Mesodermal cell (in vitro differentiated cells): Measurements from ENCODE around the gene HSF5.
"Not testable (repeated sequence)": the region's sequence is repeated elsewhere in the genome, so short reads cannot be mapped to it uniquely, and the experiment has no call there.

Source experiments
- H3K27ac ChIP-seq: 2 replicates; pipeline ENCODE4 v1.7.0; 2013; ENCODE audit warnings: mild to moderate bottlenecking, low read depth, low read length, moderate library complexity; ENCODE audit not compliant: severe bottlenecking
- H3K36me3 ChIP-seq: 2 replicates; pipeline ENCODE4 v1.7.1; 2013; ENCODE audit warnings: mild to moderate bottlenecking, low read length, moderate library complexity; ENCODE audit not compliant: control insufficient read depth, insufficient read depth
- H3K4me1 ChIP-seq: one replicate; pipeline ENCODE4 v1.7.1; 2013; ENCODE audit warnings: mild to moderate bottlenecking, low read length; ENCODE audit not compliant: insufficient read depth, control insufficient read depth, poor library complexity, severe bottlenecking
- H3K4me3 ChIP-seq: 2 replicates; pipeline ENCODE4 v1.7.0; 2013; ENCODE audit warnings: low read length, control low read depth, mild to moderate bottlenecking; ENCODE audit not compliant: insufficient read depth, poor library complexity, severe bottlenecking; ENCODE audit errors: extremely low read depth
- H3K9me3 ChIP-seq: 2 replicates; pipeline ENCODE4 v1.7.1; 2013; ENCODE audit warnings: mild to moderate bottlenecking, low read length, moderate library complexity; ENCODE audit not compliant: control insufficient read depth
- WGBS, 2 experiments: methylation state at CpG; one replicate each; pipeline ENCODE4 v1.1.5; 2013; ENCODE audit warnings: missing lambda C conversion rate in 2 of 2; ENCODE audit not compliant: insufficient coverage in 2 of 2; 5-methylcytosine and 5-hydroxymethylcytosine counted together

HSF5 gene

DNA sequence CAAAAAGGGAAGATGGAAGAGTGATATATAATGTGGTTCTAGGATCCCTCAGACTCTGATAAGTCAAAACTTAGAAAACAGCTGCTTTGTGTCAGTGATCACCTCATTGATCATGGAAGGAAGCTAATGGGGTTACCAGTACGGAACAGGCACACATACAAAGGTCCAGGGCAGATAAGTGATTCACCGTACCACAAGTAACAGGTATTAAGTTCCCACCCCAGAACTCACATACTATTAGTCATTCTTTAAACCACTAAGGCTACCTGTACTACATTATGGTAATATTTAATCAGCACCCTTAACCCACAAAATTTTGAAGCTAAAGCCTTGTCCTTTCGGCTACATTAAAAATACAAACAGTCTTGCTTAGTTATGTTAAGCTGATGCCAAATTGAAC, 88.2 kb downstream of the HSF5 start:
- H3K36me3 ChIP-seq = no peaks in the 10 kb centered on the region
- H3K9me3 ChIP-seq = no peaks in the 10 kb centered on the region
- H3K4me3 ChIP-seq = no peak overlapping the region
- 100% methylated on average over 1 to 2 of the region's 3 CpGs for WGBS, 2 experiments
- H3K27ac ChIP-seq = no peak overlapping the region
- H3K4me1 ChIP-seq = peaks cover 23% of the 10 kb centered on the region

DNA sequence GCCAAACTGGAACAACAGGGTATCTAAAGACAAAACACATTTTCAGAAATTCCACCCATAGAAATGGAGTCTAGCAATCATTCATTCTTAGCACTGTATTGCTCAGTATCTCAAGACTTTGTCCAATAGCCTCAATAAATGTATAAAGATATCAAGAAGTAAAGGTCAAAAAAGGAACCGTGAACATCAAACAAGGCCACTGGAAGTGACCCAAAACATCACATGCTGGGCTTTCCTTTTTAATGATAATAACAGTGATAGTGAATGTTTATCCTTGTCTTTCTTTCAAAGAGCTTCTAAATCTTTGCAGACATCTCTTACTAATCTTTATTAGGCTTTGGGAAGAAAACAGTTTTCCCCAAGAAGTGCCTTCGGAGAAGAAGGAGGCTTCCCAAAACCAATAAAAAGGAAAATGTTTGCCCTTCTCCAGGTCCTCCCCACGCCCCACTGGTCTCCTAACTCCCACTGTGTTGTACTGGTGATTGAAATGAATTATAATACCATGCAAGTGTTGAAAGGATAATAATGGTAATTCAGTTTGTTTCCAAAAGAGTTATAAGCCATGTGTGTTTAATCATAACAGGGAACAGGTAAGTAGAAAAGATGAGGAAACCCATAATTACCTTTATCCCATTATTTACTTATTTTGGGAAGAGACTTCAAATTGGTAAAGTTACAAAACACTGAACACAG, 89.5 kb downstream of the HSF5 start:
- no peak overlapping the region for H3K4me3 ChIP-seq
- H3K36me3 ChIP-seq = no peaks in the 10 kb centered on the region
- H3K9me3 ChIP-seq = no peaks in the 10 kb centered on the region
- peaks cover 21% of the 10 kb centered on the region for H3K4me1 ChIP-seq
- 17% methylated on average over 1 of the region's 3 CpGs; no CpG with 5 or more reads in 1 of the 2 experiments for WGBS, 2 experiments
- no peak overlapping the region for H3K27ac ChIP-seq

DNA sequence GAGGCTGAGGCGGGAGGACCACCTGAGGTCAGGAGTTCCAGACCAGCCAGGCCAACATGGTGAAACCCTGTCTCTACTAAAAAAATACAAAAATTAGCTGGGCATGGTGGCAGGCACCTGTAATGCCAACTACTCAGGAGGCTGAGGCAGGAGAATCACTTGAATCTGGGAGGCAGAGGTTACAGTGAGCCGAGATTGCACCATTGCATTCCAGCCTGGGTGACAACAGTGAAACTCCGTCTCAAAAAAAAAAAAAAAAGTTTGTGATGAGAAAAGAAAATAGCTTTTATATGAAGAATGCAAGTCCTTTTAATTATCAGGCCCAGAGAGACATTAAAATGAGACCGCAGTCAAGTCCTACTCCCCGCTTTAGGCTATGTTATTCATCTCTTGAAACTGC, 90.8 kb downstream of the HSF5 start:
- H3K9me3 ChIP-seq, H3K27ac ChIP-seq, H3K4me1 ChIP-seq, H3K4me3 ChIP-seq, H3K36me3 ChIP-seq: not testable (repeated sequence)
- WGBS, 2 experiments = 91 to 96% methylated on average over 3 to 4 of the region's 5 CpGs

DNA sequence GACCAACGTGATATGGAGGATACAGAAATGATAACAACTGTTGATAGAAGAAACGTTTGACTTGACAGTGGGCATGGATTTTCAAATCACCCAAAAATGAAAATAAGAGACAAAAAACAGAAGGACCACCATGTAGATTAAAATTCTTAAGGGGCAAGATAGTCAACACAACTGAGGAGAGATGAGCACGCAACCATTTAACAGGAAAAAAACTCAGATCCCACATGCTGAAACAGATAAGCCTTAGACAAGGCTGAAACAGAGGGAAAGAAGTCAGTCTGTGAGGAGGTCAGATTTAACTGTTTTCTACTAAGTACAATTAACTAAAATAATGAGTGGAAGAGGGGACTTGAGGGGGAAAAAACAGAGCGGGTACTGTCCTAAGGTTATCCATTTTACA, 92.0 kb downstream of the HSF5 start:
- WGBS, 2 experiments = 90% methylated on average over 2 of the region's 4 CpGs; no CpG with 5 or more reads in 1 of the 2 experiments

DNA sequence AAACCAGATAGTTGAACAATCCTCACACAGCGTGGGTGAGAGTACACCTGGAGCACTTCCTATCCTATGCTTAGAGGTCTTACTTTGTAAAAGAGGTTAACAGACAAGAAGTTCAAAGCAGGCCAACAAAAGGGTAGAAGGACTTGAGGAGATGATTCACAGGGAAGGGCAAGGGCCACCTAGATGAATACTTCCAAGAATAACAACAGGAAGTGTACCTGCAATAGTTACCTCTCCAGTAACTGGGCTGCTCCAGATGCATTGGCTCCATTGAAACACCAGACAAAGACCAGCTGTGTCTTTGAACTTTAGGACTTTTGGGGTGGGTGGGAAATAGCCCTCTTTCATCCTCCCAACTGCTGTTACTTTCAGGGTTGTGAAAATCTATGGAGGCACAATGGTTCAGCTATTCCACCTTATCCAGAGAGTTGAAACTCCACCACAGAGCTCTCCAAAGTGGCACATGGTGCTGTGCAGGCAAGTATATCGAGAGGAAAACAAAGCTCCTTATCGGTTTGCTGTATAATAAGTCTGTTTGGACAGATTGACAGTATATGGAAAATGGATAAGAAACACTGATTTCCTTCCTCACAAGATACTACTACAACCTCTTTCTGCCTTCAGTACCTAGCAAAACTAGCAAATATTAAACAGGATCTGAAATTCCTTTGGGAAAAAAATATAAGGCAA, 93.5 kb downstream of the HSF5 start:
- Histone ChIP-seq H3K4me3 (no peak overlapping the region), H3K27ac (no peak overlapping the region), H3K36me3 (no peaks in the 10 kb centered on the region), H3K9me3 (no peaks in the 10 kb centered on the region), H3K4me1 (peaks cover 3% of the 10 kb centered on the region)
- WGBS, 2 experiments = 80% methylated on average over 1 of the region's 3 CpGs; no CpG with 5 or more reads in 1 of the 2 experiments

More for the DNA sequence above, 92.0 kb downstream of the HSF5 start:
- Histone ChIP-seq H3K27ac (no peak overlapping the region), H3K9me3 (no peaks in the 10 kb centered on the region), H3K4me1 (peaks cover 1% of the 10 kb centered on the region), H3K4me3 (no peak overlapping the region), H3K36me3 (no peaks in the 10 kb centered on the region)

DNA sequence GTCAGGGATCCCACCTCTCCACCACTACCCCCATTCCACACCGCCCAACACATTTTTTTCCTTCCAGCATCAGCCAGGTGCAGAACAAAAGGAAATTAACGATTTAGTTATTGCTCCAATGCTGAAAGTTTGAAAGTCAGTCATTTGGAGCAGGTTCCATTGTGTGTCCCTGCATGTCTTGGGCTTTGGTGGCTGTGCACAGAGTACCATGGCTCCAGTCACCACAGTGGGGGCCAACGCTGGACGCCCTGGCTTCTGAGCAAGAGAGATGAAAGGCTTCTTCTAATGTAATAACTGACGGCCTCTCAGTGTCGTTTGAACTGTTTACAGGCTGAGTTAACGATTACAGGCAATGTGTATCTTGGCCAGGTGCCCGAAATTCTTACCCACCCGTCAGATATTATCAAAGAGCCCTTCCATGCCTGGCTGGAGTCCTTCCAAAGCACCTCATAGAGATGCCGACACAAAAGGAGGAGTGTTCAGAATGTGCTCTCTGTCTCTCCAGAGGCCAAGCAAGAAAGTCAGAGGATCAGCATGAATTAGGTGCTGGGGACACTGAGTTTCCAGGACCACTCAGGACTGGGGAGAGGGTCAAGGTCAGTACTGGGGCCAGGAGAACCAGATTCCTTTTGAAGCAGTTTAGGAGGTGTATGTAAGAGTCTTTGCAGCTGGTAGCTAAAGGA, 96.8 kb downstream of the HSF5 start:
- Histone ChIP-seq H3K4me1 (peaks cover 14% of the 10 kb centered on the region), H3K9me3 (no peaks in the 10 kb centered on the region), H3K36me3 (no peaks in the 10 kb centered on the region), H3K27ac (no peak overlapping the region), H3K4me3 (no peak overlapping the region)
- WGBS, 2 experiments = 86 to 88% methylated on average over 8 to 9 of the region's 10 CpGs

DNA sequence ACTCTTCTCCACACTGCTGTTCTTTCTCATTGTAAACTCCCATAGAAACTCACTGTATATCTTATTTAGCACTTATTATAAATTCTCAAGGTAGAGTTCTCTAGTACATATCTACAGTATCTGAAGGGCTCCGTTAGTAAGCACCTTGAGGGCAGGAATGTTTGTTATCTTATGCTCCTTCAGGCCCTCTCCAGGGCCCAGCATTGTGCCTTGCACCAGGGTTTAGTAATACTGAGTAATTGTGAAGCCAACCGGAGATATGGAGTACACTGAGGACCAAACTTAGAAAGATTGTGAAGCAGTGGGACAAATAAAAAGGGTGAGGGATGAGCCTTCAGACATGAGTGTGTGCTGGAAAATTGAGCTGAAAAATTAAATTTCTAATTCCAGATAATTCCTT, 97.3 kb downstream of the HSF5 start:
- Histone ChIP-seq H3K4me1 (peaks cover 14% of the 10 kb centered on the region), H3K9me3 (no peaks in the 10 kb centered on the region), H3K4me3 (no peak overlapping the region), H3K27ac (no peak overlapping the region), H3K36me3 (no peaks in the 10 kb centered on the region)
- WGBS, 2 experiments = 100% methylated on average over 1 of the region's 2 CpGs

DNA sequence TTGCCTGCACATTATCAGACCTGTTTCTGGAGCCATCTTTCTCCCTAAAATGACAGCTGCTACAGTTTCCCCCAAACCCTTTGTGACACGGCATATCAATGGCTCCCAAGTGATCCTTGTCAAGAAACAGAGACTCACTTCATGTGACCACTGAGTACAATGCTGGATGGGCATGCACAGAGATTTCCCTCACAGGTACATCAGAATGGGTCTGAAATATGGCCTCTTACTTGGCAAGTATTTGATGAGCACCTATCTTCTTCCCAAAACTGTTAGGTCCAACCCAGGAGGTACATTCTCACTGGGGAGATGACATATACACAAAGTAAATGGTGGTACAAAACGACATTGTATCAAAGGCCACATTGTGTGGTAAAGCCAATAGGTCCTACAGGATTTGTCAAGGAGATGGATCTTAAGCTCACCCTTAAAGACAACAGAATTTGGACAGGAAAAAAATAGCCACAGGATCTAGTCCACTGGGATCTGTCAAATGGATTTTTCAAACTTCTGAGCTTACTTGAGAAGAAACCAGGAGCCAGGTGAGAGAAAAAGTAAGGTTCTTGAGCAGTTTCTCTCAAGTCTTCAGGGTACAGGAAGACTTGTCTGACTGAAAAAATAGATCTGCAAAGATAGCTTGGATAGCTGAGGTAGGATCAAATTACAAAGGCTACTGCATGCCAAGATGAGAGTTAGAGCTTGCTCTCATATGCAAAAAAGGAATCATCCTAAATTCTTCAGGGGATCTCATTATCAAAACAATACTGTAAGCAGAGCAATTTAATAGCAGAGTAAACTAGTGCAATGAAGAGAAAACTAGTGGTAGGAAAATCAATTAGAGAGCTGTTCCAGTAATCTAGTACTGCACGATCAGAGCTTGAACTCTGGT, 99.7 kb downstream of the HSF5 start:
- Histone ChIP-seq H3K9me3 (no peaks in the 10 kb centered on the region), H3K4me3 (no peak overlapping the region), H3K27ac (no peak overlapping the region), H3K36me3 (no peaks in the 10 kb centered on the region), H3K4me1 (peaks cover 22% of the 10 kb centered on the region)
- 62 to 71% methylated on average over 3 of the region's 3 CpGs for WGBS, 2 experiments

DNA sequence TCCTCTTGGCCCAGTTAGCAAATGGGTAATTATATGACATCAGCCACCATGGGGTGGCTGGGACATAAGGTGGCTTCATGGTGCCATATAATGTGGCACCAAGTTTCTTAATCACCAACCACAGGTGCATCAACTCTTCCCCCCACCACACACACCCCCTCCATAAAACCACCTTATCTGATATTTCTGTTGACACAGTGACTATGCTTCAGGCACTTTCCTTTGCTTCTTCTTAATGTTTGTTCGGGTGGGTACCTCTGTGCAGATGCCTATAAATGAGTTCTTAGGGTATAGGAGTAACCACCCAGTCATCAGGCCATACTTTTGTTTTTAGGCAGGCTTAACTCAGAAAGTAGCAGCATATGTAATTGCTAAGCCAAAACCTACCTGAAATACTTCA, 100.4 kb downstream of the HSF5 start:
- Histone ChIP-seq H3K4me3 (no peak overlapping the region), H3K9me3 (no peaks in the 10 kb centered on the region), H3K36me3 (no peaks in the 10 kb centered on the region), H3K27ac (no peak overlapping the region), H3K4me1 (peaks cover 27% of the 10 kb centered on the region)
- WGBS, 2 experiments = 100% methylated on average over 1 of the region's 1 CpG; no CpG with 5 or more reads in 1 of the 2 experiments

DNA sequence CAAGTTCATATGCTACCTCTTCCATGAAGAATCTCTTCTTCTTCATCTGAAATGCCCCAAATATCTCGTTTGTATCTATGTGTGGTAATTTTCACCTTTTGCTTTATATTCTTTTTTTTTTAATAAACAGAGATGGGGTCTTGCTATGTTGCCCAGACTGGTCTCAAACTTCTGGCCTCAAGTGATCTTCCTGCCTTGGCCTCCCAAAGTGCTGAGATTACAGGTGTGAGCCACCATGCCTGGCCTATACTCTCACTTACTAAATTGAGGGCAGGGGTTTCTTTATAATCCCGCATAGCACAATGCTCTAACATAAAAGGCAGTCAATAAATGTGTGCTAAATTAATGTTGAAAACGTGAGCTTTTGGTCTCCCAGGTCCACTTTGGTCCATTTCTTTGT, 101.5 kb downstream of the HSF5 start:
- WGBS, 2 experiments = 57 to 100% methylated on average over 1 of the region's 3 CpGs
- no peak overlapping the region for H3K27ac ChIP-seq
- H3K4me1 ChIP-seq = peaks cover 31% of the 10 kb centered on the region
- H3K9me3 ChIP-seq = no peaks in the 10 kb centered on the region
- no peaks in the 10 kb centered on the region for H3K36me3 ChIP-seq
- H3K4me3 ChIP-seq = no peak overlapping the region
